ENCODE results near the gene ITGAE.
"Not testable (repeated sequence)": the region's sequence is repeated elsewhere in the genome, so short reads cannot be mapped to it uniquely, and the experiment has no call there.

Gene ITGAE

DNA sequence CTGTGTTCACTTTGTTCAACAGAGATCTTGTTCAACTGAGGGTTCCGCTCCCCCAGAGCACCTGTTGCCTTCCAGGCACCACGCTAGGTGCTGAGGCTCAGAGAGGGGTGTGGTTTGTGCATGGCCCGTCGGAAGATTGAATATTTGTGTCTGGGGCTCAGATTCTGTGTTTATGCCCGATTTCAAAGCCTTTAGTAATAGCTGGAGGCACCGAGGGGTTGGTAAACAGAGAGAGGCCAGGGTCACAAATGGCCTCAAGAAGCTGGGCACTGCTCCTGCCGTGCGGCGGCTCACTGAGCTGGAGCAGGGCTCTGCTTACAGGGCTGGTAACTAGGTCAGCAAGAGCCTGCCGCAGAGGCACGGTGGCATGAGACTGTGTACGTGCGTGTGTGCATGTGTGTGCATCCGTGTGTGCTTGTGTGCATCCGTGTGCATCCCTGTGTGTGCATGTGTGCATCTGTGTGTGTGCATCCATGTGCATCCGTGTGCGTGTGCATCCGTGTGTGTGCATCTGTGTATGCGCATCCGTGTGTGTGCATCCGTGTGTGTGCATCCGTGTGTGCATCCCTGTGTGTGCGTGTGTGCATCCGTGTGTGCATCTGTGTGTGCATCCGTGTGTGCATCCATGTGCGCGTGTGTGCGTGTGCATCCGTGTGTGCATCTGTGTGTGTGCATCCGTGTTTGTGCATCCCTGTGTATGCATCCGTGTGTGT, 5.4 kb downstream of the ITGAE start:
- H3K4me1 ChIP-seq (ENCODE audit: control insufficient read depth, insufficient read depth, low read length) = peaks cover 4% of the 10 kb centered on the region
- H3K27me3 ChIP-seq (ENCODE audit: control insufficient read depth in 1 of 2, insufficient read depth in 2 of 2, low read length in 2 of 2) = peaks cover 0 to 2% of the 10 kb centered on the region in 2 donors
- H3K36me3 ChIP-seq (ENCODE audit: control insufficient read depth in 2 of 2, insufficient read depth in 2 of 2, low read length in 2 of 2) = no peaks in the 10 kb centered on the region
- H3K27ac ChIP-seq (ENCODE audit: low read length) = no peak overlapping the region
- H3K9me3 ChIP-seq (ENCODE audit: control insufficient read depth in 2 of 2, low read length in 2 of 2) = no peaks in the 10 kb centered on the region
- H3K9ac ChIP-seq (ENCODE audit: low read length in 2 of 2) = no peak overlapping the region
- H3K4me3 ChIP-seq (ENCODE audit: low read length in 2 of 2) = no peak overlapping the region

DNA sequence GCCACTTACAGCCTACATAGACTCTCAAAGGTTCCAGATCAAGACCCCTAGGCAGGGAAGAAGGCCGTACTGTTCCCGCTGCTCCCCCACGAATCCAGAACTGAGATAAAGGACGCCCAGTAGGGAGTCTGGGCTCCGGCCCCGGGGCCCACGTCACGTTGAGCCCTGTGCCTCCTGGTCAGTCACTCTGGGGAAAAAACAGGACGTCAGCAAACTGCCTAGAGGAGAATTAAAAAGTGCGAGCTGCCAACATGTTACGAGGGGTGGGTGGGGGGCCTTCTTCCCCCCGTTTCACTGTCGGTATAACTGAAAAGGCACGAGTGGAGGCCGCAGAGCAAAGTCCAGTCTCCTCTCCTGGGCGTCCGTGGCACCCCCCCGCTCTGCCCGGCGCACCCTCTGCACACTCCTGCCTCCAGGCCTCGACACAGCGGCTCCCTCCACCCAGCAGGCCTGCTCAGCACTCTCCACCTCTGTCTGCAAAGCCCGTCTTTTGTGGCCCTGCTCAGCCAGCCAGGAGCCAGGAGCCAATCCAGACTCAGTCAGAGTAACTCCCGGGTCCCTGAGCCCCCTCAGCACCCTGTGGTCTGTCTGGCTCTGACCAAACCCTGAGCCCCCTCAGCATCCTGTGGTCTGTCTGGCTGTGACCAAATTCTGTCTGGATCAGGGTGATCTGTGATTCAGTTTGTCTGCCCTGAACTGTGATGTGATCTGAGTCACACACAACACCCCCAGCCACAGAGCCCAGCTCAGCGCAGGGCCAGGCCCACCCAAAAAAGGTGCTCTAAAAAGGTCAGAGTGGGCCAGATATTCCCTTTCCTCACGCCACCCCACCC, 6.2 kb downstream of the ITGAE start:
- H3K9me3 ChIP-seq (ENCODE audit: control insufficient read depth in 2 of 2, low read length in 2 of 2) = no peaks in the 10 kb centered on the region
- no peak overlapping the region for H3K27ac ChIP-seq (ENCODE audit: low read length)
- H3K4me3 ChIP-seq (ENCODE audit: low read length in 2 of 2) = no peak overlapping the region
- peaks cover 4% of the 10 kb centered on the region for H3K4me1 ChIP-seq (ENCODE audit: control insufficient read depth, insufficient read depth, low read length)
- no peaks in the 10 kb centered on the region for H3K36me3 ChIP-seq (ENCODE audit: control insufficient read depth in 2 of 2, insufficient read depth in 2 of 2, low read length in 2 of 2)
- H3K27me3 ChIP-seq (ENCODE audit: control insufficient read depth in 1 of 2, insufficient read depth in 2 of 2, low read length in 2 of 2) = peaks cover 0 to 2% of the 10 kb centered on the region in 2 donors
- no peak overlapping the region for H3K9ac ChIP-seq (ENCODE audit: low read length in 2 of 2)

DNA sequence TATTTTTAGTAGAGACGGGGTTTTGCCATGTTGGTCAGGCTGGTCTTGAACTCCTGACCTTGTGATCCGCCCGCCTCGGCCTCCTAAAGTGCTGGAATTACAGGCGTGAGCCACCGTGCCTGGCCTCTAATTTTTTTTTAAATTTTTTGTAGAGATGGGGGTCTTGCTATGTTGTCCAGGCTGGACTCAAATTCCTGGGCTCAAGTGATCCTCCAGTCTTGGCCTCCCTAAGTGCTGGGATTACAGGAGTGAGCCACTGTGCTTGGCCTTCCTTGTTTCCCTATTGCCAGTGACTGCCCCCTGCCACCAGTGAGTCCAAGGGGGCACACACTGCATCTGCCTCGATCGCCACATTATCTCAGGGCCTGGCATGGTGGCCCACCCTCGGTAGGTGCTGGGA, 6.8 kb downstream of the ITGAE start:
- H3K27me3 ChIP-seq (ENCODE audit: control insufficient read depth in 1 of 2, insufficient read depth in 2 of 2, low read length in 2 of 2); H3K9me3 ChIP-seq (ENCODE audit: control insufficient read depth in 2 of 2, low read length in 2 of 2); H3K4me1 ChIP-seq (ENCODE audit: control insufficient read depth, insufficient read depth, low read length); H3K27ac ChIP-seq (ENCODE audit: low read length); H3K9ac ChIP-seq (ENCODE audit: low read length in 2 of 2); H3K4me3 ChIP-seq (ENCODE audit: low read length in 2 of 2); H3K36me3 ChIP-seq (ENCODE audit: control insufficient read depth in 2 of 2, insufficient read depth in 2 of 2, low read length in 2 of 2): not testable (repeated sequence)

DNA sequence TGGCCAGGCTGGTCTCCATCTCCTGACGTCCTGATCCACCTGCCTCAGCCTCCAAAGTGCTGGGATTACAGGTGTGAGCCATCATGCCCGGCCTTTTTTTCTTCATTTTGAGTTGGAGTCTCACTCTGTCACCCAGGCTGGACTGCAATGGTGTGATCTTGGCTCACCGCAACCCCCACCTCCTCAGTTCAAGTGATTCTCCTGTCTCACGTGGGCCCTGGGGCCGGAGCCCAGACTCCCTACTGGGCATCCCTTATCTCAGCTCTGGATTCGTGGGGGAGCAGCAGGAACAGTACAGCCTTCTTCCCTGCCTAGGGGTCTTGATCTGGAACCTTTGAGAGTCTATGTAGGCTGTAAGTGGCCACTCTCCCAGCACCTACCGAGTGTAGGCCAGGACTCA, 7.7 kb downstream of the ITGAE start:
- not testable (repeated sequence) for H3K27ac ChIP-seq (ENCODE audit: low read length); H3K36me3 ChIP-seq (ENCODE audit: control insufficient read depth in 2 of 2, insufficient read depth in 2 of 2, low read length in 2 of 2); H3K4me3 ChIP-seq (ENCODE audit: low read length in 2 of 2); H3K27me3 ChIP-seq (ENCODE audit: control insufficient read depth in 1 of 2, insufficient read depth in 2 of 2, low read length in 2 of 2); H3K9ac ChIP-seq (ENCODE audit: low read length in 2 of 2); H3K4me1 ChIP-seq (ENCODE audit: control insufficient read depth, insufficient read depth, low read length); H3K9me3 ChIP-seq (ENCODE audit: control insufficient read depth in 2 of 2, low read length in 2 of 2)

DNA sequence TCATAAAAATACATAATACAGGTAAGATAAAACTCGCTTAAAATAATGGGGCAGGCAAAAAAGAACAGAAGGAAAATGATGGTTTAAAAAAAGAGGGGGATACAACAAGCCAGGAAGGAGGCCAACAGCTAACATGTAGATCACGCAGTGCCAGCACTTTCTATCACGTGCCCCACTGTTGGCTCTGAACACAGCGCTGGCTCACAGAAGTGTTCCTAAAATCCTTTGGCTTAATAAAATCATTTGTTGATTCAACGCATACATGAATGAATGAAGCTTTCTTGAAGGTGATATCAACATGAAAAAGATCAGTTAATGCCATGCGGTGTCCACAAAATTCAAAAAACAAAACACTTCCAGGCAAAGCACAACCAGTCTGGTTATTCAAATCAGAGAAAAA, 8.5 kb downstream of the ITGAE start:
- H3K36me3 ChIP-seq (ENCODE audit: control insufficient read depth in 2 of 2, insufficient read depth in 2 of 2, low read length in 2 of 2) = no peaks in the 10 kb centered on the region
- H3K27me3 ChIP-seq (ENCODE audit: control insufficient read depth in 1 of 2, insufficient read depth in 2 of 2, low read length in 2 of 2) = peaks cover 0 to 2% of the 10 kb centered on the region in 2 donors
- H3K9ac ChIP-seq (ENCODE audit: low read length in 2 of 2) = no peak overlapping the region
- H3K9me3 ChIP-seq (ENCODE audit: control insufficient read depth in 2 of 2, low read length in 2 of 2) = no peaks in the 10 kb centered on the region
- no peak overlapping the region for H3K4me3 ChIP-seq (ENCODE audit: low read length in 2 of 2)
- peaks cover 4% of the 10 kb centered on the region for H3K4me1 ChIP-seq (ENCODE audit: control insufficient read depth, insufficient read depth, low read length)
- no peak overlapping the region for H3K27ac ChIP-seq (ENCODE audit: low read length)

DNA sequence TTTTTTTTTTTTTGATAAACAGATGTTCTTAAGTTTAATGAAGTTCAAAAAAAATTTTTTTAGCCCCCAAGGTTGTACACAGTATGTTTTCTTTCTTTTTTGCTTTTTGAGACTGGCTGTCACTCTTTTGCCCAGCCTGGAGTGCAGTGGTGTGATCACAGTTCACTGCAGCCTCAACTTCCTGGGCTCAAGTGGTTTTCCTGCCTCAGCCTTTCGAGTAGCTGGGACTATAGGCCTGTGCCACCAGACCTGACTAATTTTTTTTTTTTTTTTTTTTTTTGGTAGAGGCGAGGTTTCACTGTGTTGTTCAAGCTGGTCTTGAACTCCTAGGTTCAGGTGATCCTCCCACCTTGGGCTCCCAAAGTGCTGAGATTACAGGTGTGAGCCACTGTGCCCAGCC, 12.8 kb downstream of the ITGAE start:
- Histone ChIP-seq H3K9me3 (ENCODE audit: control insufficient read depth in 2 of 2, low read length in 2 of 2) (no peaks in the 10 kb centered on the region), H3K27me3 (ENCODE audit: control insufficient read depth in 1 of 2, insufficient read depth in 2 of 2, low read length in 2 of 2) (no peaks in the 10 kb centered on the region), H3K4me1 (ENCODE audit: control insufficient read depth, insufficient read depth, low read length) (no peaks in the 10 kb centered on the region), H3K9ac (ENCODE audit: low read length in 2 of 2) (no peak overlapping the region), H3K36me3 (ENCODE audit: control insufficient read depth in 2 of 2, insufficient read depth in 2 of 2, low read length in 2 of 2) (no peaks in the 10 kb centered on the region), H3K27ac (ENCODE audit: low read length) (no peak overlapping the region), H3K4me3 (ENCODE audit: low read length in 2 of 2) (no peak overlapping the region)

DNA sequence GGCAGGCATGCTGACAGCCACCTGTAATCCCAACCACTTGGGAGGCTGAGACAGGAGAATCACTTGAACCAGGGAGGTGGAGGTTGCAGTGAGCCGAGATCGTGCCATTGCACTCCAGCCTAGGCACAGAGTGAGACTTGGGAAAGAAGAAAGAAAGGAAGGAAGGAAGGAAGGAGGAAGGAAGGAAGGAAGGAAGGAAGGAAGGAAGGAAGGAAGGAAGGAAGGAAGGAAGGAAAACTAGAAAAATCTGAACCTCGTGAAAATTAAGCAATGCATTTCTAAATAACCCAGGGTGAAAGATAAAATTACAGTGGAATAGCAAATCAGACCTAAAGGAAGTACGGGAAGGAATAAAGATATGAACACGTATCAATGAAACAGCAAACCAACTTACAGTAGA, 15.7 kb downstream of the ITGAE start:
- H3K4me1 ChIP-seq (ENCODE audit: control insufficient read depth, insufficient read depth, low read length); H3K4me3 ChIP-seq (ENCODE audit: low read length in 2 of 2); H3K36me3 ChIP-seq (ENCODE audit: control insufficient read depth in 2 of 2, insufficient read depth in 2 of 2, low read length in 2 of 2); H3K9me3 ChIP-seq (ENCODE audit: control insufficient read depth in 2 of 2, low read length in 2 of 2); H3K27me3 ChIP-seq (ENCODE audit: control insufficient read depth in 1 of 2, insufficient read depth in 2 of 2, low read length in 2 of 2); H3K27ac ChIP-seq (ENCODE audit: low read length); H3K9ac ChIP-seq (ENCODE audit: low read length in 2 of 2): not testable (repeated sequence)

DNA sequence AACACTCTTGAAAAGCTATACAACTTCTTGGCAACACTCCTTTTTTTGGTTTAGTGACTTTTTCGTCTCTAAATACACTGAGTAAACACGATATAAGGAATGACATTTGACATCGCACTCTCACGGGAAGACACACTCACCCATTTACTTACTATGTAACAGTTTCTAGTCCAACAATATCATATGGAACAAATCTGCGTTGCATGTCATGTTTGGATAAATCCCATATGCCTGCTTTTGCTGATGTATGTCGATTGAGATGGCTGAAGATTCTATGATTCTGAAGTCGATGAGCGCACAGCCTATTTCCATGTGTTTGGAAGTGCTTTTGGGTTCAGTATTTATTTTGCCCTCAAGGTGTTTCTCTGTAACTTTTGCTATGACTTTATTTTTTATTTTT, 18.2 kb downstream of the ITGAE start:
- no peaks in the 10 kb centered on the region for H3K4me1 ChIP-seq (ENCODE audit: control insufficient read depth, insufficient read depth, low read length)
- H3K9me3 ChIP-seq (ENCODE audit: control insufficient read depth in 2 of 2, low read length in 2 of 2) = no peaks in the 10 kb centered on the region
- no peak overlapping the region for H3K27ac ChIP-seq (ENCODE audit: low read length)
- H3K4me3 ChIP-seq (ENCODE audit: low read length in 2 of 2) = no peak overlapping the region
- H3K27me3 ChIP-seq (ENCODE audit: control insufficient read depth in 1 of 2, insufficient read depth in 2 of 2, low read length in 2 of 2) = no peaks in the 10 kb centered on the region
- H3K36me3 ChIP-seq (ENCODE audit: control insufficient read depth in 2 of 2, insufficient read depth in 2 of 2, low read length in 2 of 2) = no peaks in the 10 kb centered on the region
- H3K9ac ChIP-seq (ENCODE audit: low read length in 2 of 2) = no peak overlapping the region

DNA sequence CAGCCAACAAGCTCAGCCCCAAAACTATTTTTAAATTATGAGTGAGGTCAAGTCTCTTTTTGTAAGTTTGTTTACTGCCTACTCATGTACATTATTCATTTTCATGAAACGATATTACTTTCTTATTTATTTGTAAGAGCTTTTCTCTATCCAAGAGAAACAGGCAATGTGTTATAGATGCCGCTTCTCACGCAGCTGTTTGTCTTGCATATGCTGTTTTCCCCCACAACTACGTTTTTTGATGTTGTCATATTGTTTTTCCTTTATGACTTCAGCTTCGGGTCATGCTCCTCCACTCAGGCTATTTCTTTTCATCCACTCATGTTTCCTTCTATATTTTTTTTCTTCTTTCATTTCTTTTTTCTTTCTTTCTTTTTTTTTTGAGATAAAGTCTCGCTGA, 20.0 kb downstream of the ITGAE start:
- H3K4me1 ChIP-seq (ENCODE audit: control insufficient read depth, insufficient read depth, low read length) = no peaks in the 10 kb centered on the region
- no peak overlapping the region for H3K9ac ChIP-seq (ENCODE audit: low read length in 2 of 2)
- H3K27me3 ChIP-seq (ENCODE audit: control insufficient read depth in 1 of 2, insufficient read depth in 2 of 2, low read length in 2 of 2) = no peaks in the 10 kb centered on the region
- no peak overlapping the region for H3K4me3 ChIP-seq (ENCODE audit: low read length in 2 of 2)
- no peaks in the 10 kb centered on the region for H3K9me3 ChIP-seq (ENCODE audit: control insufficient read depth in 2 of 2, low read length in 2 of 2)
- H3K27ac ChIP-seq (ENCODE audit: low read length) = no peak overlapping the region
- H3K36me3 ChIP-seq (ENCODE audit: control insufficient read depth in 2 of 2, insufficient read depth in 2 of 2, low read length in 2 of 2) = no peaks in the 10 kb centered on the region

DNA sequence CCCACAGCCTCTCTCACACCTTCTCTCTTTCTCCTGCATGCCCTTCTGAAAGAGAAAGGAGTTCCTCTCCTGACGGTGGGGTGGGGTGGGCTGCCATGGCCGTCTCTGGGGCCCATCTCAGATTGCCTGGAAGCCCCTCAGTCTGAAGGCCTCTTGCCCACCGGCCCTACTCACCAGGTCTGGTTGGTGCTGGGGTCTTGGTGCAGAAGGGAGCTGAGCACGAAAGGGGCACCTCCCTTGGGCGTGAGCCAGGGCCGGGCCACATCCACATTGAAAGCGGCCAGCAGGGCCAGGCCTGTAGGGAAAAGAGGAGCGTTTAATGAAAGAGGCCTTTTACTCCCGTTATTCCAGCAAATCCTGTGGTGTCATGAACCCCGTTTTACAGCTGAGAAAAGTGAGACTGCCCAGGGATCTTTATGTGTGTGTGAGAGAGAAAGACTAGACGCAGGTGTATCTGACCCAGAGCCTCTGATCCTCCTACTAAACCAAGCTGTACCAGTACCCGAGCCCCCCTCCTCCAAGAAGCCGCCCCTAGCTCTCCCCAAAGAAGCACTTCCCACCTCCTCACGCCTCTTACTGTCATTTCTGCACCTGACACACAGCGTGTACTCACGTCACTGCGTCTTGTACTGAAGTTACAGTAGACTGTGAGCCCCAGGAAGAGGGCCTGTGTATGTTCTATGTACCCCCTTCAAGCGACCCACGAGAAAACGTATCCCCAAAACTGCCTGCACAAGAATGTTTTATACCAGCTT, 23.4 kb downstream of the ITGAE start:
- Histone ChIP-seq H3K27ac (ENCODE audit: low read length) (no peak overlapping the region), H3K36me3 (ENCODE audit: control insufficient read depth in 2 of 2, insufficient read depth in 2 of 2, low read length in 2 of 2) (no peaks in the 10 kb centered on the region), H3K4me3 (ENCODE audit: low read length in 2 of 2) (no peak overlapping the region)

More for the DNA sequence above, 23.4 kb downstream of the ITGAE start:
- H3K27me3 ChIP-seq (ENCODE audit: control insufficient read depth in 1 of 2, insufficient read depth in 2 of 2, low read length in 2 of 2) = no peaks in the 10 kb centered on the region
- no peaks in the 10 kb centered on the region for H3K9me3 ChIP-seq (ENCODE audit: control insufficient read depth in 2 of 2, low read length in 2 of 2)
- no peak overlapping the region for H3K9ac ChIP-seq (ENCODE audit: low read length in 2 of 2)
- H3K4me1 ChIP-seq (ENCODE audit: control insufficient read depth, insufficient read depth, low read length) = no peaks in the 10 kb centered on the region
